DMS 273 treated with DMSO at 0.1 percent for 48 hours (cell line): ENCODE data around the gene MYBPC3.
"Not testable (repeated sequence)": the region's sequence is repeated elsewhere in the genome, so short reads cannot be mapped to it uniquely, and the experiment has no call there.

ENCODE experiments used
- DNase-seq: peaks from one replicate; lab custom pipeline; 2025; lab: John Stamatoyannopoulos, UW

The MYBPC3 gene

DNA sequence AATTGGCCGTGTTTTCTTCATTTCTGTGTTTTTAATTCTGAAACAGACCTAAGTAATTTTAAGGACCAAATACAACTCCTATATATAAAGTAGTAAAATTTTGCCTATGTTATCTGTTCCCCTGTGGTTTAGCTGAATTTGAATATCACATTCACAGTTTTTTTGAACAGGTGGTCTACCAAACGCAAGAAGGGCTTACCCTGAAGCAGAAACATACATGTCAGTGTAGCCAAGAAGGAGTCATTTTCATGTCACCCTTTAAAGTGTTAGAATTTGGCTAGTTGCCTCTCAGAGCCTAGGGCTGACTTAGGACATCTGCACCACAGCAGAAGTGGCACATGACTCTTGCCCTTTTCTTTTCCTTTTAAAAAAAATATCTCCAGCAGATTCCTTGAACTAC is 34.3 kb downstream of the MYBPC3 start:
- DNase-seq, result no peak

DNA sequence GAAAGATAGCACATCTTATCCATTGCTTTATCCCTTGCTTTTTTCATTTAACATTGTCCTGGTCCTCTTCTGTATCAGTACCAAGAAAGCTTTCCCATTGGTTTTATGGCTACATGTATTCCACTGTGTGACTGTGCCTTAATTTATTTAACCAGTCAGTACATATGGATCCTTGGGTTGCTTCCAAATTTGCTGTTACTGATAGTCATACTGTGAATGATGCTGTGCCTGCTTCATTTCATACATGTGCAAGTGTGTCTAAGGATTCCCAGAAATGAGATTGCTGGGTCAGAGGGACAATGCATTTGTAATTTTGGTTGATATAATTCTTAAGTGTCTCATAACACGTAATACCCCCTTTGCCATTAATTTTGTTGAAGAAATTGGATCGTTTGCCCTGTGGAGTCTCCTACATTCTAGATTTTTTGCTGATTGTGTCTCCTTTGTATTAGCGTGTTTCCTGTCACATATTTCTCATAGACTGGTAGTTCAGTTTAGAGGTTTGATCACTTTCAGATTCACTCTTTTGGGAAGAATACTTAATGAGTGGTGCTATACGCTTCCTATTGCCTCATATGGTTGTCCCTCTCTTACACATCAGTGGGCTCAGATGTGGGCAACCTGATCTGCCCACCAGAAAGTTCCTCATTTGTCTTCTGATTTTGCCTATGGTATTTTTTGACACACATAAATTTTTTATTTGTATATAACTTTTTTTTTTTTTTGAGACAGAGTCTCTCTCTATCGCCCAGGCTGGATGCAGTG is 35.3 kb downstream of the MYBPC3 start:
- DNase-seq, result no peak

DNA sequence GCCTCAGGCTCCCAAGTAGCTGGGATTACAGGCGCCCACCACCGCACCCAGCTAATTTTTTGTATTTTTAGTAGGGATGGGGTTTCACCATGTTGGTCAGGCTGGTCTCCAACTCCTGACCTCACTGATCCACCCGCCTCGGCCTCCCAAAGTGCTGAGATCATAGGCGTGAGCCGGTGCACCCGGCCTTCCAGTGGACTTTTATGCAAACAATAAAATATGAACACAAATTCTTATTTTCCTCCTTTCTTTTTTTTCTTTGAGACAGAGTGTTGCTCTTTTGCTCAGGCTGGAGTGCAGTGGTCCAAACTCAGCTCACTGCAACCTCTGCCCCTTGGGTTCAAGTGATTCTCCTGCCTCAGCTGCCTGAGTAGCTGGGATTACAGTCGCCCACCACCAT is 36.0 kb downstream of the MYBPC3 start:
- not testable (repeated sequence) for DNase-seq

DNA sequence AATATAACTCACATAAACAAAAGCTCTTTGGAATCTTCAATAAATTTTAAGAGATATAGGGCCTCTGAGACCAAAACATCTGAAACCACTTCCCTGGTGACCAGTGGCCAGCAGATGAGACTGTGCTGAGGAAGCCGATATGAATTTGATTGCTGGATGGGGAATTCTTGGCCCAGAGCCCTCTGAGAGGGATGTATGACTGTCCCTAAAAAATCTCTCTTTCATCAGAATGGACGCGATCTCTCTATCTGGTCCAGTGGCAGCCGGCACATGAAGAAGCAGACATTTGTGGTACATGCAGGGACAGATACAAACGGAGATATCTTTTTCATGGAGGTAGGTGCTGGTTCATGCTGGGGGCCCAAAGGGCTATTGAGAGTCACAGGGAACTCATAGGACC is 37.5 kb downstream of the MYBPC3 start:
- DNase-seq, result no peak

DNA sequence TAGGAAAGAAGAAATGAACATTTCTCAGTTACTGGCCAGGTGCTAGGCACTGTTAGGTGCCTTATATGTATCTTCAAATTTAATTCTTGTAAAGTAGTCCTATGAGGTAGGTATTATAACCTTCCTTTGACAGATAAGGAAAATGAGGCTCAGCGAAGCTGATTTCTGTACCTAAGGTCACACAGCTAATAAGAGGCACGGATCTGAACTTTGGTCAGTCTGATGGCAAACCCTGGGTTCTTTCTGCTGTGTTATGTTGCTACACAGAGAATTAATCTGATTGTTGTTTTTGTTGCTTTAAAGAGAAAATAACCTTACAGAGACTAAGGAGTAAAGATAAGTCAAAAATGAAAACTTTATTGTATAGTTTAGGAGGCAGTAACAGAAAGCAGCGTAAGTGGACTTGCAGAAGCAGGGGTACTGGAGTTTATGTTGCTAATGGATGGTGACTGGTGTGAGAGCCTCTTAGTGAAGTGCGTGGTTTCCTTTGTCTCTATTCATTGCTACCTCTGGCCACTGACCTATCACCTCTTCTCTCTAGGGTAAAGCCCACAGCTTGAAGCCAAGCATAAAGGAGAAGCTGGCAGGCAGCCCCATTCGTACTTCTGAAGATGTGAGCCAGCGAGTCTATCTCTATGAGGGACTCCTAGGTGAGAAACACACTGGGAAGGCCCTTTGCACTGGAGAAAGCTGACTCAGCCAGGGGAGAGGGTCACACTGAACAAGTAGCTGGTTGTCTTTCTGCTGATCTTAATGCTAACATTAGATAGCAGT is 44.3 kb downstream of the MYBPC3 start:
- DNase-seq, result no peak

DNA sequence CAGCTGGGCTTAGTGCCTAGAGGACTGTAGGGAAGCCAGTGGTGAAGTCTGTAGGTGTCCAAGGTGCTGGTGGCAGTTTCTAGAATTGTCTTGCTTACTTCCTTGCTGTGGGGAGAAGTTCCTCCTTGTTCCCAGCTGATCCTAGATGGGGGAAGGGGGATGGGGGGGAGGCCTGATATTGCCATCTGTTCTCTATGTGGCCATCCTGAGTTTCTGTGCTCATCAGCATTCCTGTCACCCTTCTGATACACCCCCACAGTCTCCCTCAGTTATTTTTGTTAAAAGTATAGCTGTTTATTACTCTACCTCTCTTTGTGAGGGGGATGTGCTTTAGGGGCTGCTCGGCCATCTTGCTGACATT is 46.0 kb downstream of the MYBPC3 start:
- peak; percentile 47 for DNase-seq

DNA sequence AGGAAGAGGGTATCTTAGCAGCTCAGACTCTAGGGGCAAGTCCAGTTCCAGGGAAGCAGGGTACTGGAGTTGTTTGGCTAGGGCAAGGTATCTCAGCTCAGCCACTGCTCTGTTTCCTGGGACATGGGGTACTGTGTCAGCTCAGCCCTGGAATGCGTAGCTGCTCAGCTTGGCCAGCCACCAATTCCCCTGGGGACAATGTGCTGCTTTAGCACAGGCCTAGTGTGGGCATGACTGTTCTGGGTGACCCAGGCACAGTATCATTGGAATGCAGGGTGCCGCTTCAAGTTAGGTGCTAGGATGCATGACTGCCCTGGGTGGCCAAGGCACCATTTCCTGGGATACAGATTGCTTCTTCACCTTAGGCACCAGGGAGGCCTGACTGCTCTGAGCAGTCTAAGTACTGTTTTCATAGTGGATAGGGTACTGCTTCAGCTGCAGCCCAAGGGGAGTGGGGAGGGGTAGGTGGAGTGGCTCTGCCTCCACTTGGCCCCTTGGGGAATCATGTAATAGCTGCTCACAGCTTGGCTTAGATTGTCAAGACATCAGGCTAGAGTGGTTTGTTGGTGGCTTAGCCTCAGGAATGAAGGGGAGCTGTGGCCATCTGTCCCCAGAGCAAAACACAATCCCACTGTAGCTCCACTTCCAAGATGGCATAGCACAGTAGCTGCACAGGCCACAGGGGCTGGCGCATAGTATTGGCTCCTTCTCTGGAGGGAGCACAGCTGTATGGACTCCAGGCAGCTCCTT is 46.6 kb downstream of the MYBPC3 start:
- DNase-seq, result peak; percentile 49

DNA sequence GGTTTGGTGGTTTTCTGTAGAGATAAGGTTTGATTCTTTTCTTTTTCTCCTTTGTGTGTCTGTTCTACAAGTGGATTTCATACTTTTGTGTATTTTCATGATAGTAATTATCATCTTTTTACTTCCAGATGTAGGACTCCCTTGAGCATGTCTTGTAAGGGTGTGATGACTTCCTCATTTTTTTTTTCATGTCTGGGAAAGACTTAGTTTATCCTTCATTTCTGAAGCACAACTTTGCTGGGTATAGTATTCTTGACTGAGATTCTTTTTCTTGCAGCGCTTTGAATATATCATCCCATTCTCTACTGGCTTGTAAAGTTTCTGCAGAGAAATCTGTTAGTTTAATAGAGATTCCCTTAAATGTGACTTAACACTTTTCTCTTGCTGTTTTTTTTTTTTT is 49.6 kb downstream of the MYBPC3 start:
- DNase-seq, result no peak

DNA sequence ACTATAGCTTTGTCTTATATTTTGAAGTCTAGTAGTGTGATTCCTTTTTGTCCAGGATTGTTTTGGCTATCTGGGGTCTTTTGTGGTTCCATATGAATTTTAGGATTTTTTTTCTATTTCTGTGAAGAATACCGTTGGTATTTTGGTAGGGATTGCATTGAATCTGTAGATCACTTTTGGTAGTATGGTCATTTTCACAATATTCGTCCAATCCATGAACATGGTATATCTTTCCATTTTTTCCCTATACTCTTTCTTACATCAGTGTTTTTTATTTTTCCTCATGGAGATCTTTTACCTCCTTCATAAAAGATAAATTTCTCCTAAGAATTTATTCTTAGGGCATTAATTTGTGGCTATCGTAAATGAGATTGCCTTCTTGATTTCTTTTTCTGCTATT is 53.4 kb downstream of the MYBPC3 start:
- no peak for DNase-seq

DNA sequence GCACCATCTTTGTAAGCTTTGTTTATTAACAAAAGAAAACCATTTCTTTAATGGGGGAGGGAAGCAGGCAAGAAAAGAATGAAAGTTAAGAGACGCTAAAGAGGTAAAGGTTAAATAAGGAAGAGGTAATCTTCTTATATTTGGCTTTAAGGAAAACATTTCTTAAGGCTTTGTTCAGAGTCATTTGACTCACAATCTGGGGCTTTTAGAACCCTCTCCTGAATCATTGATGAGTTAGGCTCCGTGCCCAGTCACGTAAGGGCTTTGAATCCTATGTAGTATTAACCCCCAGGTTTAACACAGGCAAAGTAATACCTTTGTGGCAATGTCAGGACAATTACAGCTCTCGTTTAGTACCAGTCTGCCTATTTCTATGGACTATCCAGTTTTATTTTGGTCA is 56.5 kb downstream of the MYBPC3 start:
- DNase-seq, result no peak

DNA sequence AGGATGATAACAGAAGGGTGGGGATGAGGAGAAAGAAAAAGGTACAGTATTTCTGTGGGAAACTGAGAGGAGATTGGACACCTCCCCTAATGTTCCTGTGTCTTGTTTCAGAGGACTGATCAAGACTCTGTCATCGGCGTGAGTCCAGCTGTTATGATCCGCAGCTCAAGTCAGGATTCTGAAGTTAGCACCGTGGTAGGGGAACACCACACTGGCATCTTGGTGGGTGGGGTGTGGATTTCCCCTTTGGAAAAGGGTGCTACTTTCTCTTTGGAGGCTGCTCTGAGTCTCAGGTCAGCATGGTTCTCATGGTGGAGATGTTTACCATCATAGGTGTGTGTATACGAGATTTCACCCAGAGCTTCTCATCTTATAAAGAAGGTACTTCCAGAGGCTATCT is 57.1 kb downstream of the MYBPC3 start:
- DNase-seq, result no peak

DNA sequence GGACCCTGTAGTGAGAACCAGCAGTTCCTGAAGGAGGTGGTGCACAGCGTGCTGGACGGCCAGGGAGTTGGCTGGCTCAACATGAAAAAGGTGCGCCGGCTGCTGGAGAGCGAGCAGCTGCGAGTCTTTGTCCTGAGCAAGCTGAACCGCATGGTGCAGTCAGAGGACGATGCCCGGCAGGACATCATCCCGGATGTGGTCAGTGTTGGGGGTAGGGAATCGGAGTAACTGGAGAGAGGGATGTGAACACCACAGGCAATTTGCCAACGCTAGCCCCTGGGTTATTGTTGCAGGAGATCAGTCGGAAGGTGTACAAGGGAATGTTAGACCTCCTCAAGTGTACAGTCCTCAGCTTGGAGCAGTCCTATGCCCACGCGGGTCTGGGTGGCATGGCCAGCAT is 62.6 kb downstream of the MYBPC3 start:
- DNase-seq, result no peak

DNA sequence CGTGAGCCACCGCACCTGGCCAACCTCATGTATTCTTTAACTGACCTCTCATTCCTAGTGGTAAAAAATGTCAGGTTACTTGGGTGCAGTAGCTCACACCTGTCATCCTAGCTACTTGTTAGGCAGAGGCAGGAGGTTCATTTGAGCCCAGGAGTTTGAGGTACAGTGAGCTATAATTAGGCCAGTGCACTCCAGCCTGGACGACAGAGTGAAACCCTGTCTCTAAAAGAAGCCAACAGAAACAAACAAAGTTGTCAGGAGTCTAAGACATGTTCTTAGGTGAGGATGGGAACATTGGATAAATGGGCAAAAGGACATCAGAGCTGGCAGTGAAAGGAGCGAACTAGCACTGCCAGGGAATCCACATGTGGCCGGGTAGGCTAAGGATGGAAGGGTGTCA is 64.4 kb downstream of the MYBPC3 start:
- no peak for DNase-seq

DNA sequence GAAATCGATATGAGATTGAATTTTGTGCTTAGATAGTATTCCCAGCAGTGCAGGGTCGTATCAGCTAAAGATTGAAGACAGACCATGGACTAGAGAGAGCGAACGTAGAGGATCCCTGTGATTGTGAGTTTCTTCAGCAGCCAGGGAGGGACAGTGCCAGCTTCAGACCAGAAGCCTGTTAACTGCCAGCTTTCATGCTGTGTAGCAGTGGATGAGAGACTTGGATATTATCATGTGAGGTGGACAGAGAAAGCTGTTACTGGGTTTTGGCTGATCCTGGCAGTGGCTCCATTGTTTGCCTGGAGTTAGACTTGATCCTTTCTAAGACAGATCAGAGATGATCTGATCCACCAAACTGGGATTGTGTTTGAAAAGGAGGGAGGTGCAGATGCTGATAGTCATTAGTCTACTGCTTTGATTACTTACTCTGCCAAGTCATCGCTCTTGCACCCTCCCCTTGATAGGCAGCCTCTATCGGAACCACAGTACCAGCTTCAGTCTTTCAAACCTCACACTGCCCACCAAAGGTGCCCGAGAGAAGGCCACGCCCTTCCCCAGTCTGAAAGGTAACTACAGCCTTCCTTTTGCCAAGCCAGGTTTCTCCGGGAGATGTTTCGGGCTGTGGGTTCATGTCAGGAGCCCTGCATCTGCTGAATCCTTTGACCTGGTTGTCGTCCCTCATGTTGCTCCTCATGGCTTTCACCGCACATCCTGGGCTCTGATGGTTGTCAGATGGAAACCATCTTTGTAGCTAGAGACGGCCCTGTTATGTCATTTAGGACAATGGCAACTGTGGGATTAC is 66.3 kb downstream of the MYBPC3 start:
- DNase-seq, result no peak

DNA sequence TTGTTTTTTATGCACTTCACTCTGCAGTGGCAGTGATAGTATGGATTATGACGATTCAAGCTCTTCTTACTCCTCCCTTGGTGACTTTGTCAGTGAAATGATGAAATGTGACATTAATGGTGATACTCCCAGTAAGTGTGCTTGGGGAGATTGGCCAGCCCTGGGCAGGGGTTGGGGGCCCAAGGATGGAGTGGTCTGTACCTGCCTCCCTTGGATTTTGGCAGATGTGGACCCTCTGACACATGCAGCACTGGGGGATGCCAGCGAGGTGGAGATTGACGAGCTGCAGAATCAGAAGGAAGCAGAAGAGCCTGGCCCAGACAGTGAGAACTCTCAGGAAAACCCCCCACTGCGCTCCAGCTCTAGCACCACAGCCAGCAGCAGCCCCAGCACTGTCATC is 68.4 kb downstream of the MYBPC3 start:
- DNase-seq, result no peak

DNA sequence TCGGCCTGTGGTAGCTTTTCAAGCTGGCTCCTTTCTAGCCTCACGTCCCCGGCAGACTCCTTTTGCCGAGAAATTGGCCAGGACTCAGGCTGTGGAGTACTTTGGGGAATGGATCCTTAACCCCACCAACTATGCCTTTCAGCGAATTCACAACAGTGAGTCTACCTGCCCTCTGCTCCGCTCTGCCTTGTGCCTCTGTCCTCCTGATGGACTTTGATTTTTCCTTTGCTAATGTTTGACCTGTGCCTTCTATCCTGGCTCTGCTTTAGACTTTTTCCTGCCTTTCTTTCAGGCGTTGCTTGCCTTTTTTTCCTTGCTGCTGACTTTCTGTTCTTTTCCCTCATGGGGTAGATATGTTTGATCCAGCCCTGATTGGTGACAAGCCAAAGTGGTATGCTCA is 70.0 kb downstream of the MYBPC3 start:
- DNase-seq, result no peak
